C1 segment of cervical spinal cord (tissue), 14 donors: ENCODE measurements around the gene ATP4B.

ENCODE experiments used
- DNase-seq, 14 donors: peaks; one replicate each; lab custom pipeline; 2025; lab: John Stamatoyannopoulos, UW

The ATP4B gene

GRCh38 chr13:113656831-113657671 lies 947 bp downstream of the ATP4B start:
- DNase-seq: no peak

GRCh38 chr13:113656003-113656588 lies 1.9 kb downstream of the ATP4B start:
- no peak for DNase-seq

- no peak for DNase-seq
Measured at GRCh38 chr13:113655346-113656002, 2.5 kb downstream of the ATP4B start.

GRCh38 chr13:113654591-113655345 lies 3.2 kb downstream of the ATP4B start:
- DNase-seq: no peak

GRCh38 chr13:113654175-113654560 lies 3.8 kb downstream of the ATP4B start:
- DNase-seq: no peak

GRCh38 chr13:113653264-113654174 lies 4.5 kb downstream of the ATP4B start:
- DNase-seq: no peak

GRCh38 chr13:113652404-113653263 lies 5.4 kb downstream of the ATP4B start:
- DNase-seq: no peak

GRCh38 chr13:113651511-113652403 lies 6.2 kb downstream of the ATP4B start:
- no peak for DNase-seq

- DNase-seq: no peak
Measured at GRCh38 chr13:113650731-113651148, 7.3 kb downstream of the ATP4B start.

- DNase-seq: no peak
Measured at GRCh38 chr13:113650275-113650674, 7.7 kb downstream of the ATP4B start.

- no peak for DNase-seq
Measured at GRCh38 chr13:113649212-113649611, 8.8 kb downstream of the ATP4B start.

GRCh38 chr13:113648216-113648610 lies 9.8 kb downstream of the ATP4B start:
- no peak for DNase-seq

GRCh38 chr13:113647351-113648215 lies 10.4 kb downstream of the ATP4B start:
- peak; percentile 40 to 92 (median 84) for DNase-seq

GRCh38 chr13:113646921-113647340 lies 11.1 kb downstream of the ATP4B start:
- no peak for DNase-seq

- DNase-seq: no peak
Measured at GRCh38 chr13:113646376-113646775, 11.6 kb downstream of the ATP4B start.

- no peak for DNase-seq
Measured at GRCh38 chr13:113645329-113645728, 12.7 kb downstream of the ATP4B start.

GRCh38 chr13:113644800-113645199 lies 13.2 kb downstream of the ATP4B start:
- no peak for DNase-seq

- DNase-seq: no peak
Measured at GRCh38 chr13:113643593-113643992, 14.4 kb downstream of the ATP4B start.
